SW480 (cell line): ENCODE results near the gene NPPA.

Experiments
- DNase-seq: peaks from one replicate; pipeline ENCODE4 v3.0.0-alpha.2; 2016; ENCODE audit warnings: low spot score

Gene NPPA

DNA sequence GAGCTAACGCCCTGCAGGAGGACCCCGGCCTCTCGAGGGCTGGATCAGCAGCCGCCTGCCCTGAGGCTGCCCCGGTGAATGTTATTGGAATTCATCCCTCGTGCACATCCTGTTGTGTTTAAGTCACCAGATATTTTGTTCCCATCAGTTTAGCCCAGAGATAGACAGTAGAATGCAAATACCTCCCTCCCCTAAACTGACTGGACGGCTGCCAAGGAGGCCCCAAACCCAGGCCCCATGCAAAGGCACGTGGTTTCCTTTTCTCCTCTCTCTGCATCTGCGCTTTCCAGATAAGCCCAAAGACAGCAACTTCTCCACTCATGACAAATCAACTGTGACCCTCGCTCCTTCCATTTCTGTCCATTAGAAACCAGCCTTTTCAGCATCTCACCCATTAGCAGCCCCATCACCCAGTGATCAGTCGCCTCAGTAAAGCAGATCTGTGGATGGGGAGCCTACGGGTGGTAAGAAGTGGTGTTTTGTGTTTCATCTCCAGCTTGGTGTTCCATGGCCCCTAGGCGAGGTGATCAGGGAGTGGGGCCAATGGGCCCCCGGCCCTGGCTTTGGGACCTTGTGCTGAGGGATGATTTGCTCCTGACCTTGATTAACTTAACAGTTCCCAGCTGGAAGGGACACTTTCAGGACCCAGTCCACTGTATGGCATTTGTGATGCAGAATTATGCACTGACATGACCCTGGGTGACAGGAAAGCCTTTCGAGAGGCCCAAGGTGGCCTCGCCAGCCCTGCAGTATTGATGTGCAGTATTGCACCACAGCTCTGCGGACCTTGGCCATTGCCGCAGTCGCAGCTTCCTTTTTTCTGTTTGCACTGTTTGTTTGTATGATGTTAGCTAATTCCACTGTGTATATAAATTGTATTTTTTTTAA is 5.2 kb downstream of the NPPA start:
- no peak for DNase-seq

- no peak for DNase-seq
These were observed 6.1 kb downstream of the NPPA start for GRCh38 chr1:11841245-11842153.

GRCh38 chr1:11839727-11840705 is 7.6 kb downstream of the NPPA start:
- DNase-seq: no peak

DNA sequence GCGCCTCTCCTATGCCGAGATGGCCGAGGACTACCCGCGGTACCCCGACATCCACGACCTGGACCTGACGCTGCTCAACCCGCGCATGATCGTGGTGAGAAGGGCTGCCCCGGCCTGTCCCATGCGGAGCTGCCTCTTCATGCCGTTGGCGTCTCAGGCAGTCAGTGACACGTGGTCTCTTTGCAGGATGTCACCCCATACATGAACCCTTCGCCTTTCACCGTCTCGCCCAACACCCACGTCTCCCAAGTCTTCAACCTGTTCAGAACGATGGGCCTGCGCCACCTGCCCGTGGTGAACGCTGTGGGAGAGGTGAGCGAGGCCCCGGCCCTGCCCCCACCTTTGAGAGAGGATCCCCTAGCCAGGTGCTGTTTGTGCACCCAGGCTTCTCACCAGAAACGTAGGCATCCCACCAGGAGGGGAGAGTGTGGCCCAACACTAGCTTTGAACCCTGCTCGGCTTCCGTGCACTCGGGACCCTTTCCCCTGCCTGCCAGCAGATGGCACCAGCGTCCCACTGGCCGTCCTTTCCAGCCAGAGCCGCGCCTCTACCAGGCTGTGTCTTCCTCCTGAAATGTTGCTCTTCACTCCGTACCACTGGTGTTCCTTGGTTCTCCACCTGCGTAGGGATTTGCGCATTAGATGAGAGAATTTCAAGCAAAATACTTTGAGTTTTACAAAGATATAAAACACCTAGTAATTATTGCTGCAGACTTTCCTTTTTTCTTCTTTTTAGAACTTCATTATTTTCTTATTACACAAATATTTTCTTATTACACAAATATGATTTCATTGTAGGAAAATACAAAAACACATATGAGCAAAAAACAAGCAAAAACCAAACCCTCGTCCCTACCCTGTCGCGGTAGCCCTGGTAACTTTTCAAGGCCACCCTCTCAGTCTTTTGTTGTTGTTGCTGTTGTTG is 9.0 kb downstream of the NPPA start:
- DNase-seq: peak; percentile 50

DNA sequence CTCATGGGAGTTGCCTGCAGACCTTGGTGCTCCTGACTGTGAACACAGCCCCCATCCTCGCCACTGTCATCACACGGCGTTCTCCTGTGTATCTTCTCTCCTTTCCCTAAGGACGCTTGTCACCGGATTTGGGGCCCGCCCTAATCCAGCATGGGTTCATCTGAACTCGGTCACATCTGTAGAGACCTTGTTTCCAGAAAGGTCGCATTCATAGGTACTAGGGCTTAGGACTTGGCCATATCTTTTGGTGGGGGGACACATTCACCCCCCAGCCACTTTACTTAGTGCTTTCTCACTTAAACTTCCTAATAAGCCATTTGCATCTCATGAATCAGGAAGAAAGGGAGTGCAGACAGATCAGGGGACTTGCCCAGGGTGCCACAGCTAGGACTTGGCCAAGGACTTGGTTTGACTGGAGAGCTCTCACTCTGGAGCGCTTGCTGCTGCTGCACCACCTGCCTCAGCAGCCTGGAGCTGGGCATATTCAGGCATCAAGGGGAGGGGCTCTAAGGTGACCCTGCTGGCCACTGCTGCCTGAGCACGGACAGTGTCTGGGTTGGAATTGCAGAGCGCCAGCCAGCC is 9.7 kb downstream of the NPPA start:
- DNase-seq: no peak

- no peak for DNase-seq
These were observed 10.4 kb downstream of the NPPA start for GRCh38 chr1:11836955-11837766.

DNA sequence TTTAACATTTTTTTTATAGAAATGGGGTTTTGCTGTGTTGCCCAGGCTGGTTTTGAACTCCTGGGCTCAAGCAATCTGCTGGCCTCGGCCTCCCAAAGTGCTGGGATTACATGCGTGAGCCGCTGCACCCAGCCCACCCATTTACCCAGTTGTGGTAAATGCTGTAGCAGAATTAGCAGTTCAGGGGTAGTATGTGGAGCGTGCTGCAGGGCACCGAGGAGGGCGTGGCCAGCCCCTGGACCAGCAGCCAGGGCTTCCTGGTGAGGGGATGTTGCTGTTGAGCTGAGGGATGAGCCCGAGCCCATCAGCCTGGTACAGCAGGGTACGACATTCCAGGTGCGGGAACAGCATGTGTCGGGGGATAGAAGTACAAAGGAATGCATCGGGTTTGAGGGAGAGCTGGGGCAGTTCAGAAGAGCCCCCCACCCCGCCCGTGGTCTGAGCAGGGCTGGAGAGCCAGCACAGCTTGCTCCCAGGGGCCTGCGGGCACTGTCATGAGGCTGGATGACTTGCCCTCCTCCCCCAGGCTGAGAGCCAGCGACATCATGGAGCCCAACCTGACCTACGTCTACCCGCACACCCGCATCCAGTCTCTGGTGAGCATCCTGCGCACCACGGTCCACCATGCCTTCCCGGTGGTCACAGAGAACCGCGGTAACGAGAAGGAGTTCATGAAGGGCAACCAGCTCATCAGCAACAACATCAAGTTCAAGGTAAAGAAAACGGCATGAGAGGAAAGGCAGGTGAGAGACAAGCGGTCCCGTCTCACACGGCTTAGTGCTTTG is 11.9 kb downstream of the NPPA start:
- no peak for DNase-seq

GRCh38 chr1:11833900-11834299 is 13.7 kb downstream of the NPPA start:
- DNase-seq: no peak

DNA sequence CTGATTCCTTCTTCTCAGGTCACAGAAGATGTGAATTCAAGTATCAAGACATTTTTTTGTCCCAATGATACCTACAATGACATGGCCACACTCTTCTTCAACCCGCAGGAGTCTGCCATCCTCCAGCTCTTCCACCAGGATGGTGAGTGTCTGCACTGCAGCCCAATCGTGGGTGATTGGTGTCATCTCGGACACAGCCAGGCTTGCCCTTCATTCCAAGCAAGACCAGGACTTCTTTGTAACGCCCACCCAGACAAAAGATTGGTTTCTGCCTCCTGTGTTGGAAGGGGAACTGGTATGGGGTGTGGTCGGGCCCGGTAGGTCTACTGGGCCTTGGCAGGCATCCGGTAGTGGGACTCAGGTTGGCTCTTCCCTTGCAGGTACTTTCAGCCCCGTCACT is 14.1 kb downstream of the NPPA start:
- no peak for DNase-seq

DNA sequence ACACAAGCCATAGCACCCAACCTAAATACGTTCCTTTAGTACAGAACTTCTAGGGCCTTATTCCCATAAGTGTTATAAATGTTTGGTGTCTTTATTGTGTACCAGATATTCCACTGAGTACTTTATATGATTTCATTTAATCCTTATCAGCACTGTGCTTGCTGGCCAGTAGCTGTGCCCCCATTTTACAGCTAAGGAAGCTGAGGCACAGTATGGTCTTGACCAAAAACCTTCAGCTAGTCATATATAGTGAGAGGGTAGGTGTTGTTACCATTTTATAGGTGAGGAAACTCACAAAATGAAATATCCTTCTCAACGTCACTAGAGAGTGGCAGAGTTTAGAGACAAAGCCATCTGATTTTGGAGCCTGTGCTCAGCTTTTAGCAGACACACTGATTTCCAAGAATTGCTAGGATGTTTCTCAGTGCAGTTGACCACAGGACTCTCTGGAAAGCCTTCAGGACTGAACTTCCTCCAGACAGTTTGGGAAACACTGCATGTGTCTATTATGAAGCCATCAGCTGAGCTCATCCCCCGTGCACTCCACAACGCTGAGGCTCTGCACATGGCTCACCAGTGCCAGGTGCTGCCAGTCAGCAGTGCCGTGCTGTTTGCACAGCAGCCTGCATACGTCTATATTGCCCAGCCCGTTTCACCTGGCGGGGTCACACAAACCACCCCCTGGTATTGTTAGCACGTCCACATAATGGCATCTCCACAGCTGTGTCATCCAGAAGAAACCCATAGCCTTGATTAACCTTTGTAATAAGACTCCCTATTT is 15.4 kb downstream of the NPPA start:
- no peak for DNase-seq

- no peak for DNase-seq
These were observed 19.1 kb downstream of the NPPA start for GRCh38 chr1:11828511-11828910.

DNA sequence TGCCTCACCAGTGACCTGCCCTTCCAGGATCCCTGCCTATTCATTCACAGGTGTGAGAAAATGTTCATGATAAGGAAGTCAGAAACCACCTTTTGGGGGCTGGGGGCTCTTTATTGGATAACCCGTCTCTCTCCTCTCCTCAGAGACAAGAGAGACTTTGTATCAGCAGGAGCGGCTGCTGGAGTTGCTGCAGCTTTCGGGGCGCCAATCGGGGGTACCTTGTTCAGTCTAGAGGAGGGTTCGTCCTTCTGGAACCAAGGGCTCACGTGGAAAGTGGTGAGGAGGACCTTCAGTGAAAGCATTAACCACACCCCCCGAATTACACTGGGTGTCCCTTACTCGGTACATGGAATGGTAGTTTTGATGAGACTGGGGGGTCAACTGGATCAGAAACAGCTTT is 20.6 kb downstream of the NPPA start:
- no peak for DNase-seq

GRCh38 chr1:11825131-11825530 is 22.5 kb downstream of the NPPA start:
- no peak for DNase-seq

GRCh38 chr1:11823366-11824137 is 24.0 kb downstream of the NPPA start:
- no peak for DNase-seq

GRCh38 chr1:11822091-11822490 is 25.5 kb downstream of the NPPA start:
- no peak for DNase-seq

DNA sequence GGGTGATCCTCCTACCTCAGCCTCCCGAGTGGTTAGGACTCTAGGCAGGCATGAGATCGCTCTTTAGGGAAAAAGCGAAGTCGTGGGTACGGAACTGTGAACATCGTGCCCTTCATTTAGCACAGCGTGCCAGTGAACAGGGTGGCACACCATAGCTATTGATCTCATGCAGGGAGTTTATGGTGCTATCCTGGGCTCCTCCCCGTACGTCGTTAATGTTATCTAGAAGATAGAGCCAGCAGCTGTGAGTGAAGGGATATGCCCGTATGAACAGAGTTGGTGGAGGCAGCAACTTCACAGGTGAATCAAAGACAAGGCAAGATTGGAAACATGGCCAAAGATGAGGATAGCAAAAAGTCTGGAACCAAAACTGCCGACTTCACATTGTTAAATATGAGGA is 30.4 kb downstream of the NPPA start:
- no peak for DNase-seq

DNA sequence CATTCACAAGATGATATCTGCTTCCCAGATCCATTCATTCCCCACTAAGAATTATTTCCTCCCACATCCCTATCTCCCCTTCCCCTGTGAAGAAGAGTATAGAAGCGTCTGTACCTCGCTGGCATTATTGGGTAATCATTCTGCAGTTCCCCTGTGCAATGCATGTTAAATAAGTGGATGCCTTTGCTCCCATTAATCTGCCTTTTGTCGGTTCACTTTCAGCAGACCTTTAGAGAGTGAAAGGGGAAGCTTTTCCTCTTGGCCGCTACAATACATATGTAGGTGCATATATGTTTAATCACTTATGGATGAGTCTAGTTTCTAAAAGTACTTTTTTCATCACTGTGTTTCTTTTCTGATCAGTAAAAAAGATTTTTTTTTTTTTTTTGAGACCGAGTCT is 34.6 kb downstream of the NPPA start:
- DNase-seq: no peak
